ENCODE data around the gene BDH2.
A peak's percentile ranks its signal among the peaks of the same experiment; 100 is the strongest.

The BDH2 gene

GRCh38 chr4:103060453-103061148, 39.0 kb downstream of the BDH2 start:
- H3K27ac Mint-ChIP-seq: no peak overlapping the region
- no peaks in the 10 kb centered on the region for H3K9me3 Mint-ChIP-seq
- peaks cover 63% of the 10 kb centered on the region for H3K36me3 Mint-ChIP-seq
- no peak for ATAC-seq
- H3K4me1 Mint-ChIP-seq: no peaks in the 10 kb centered on the region
- no peak for DNase-seq (ENCODE audit: low spot score in 2 of 2)
- no peak overlapping the region for H3K4me3 Mint-ChIP-seq

- no peak for DNase-seq (ENCODE audit: low spot score in 2 of 2)
- Mint-ChIP-seq H3K4me3 (no peak overlapping the region), H3K9me3 (no peaks in the 10 kb centered on the region), H3K36me3 (peaks cover 41% of the 10 kb centered on the region), H3K27ac (no peak overlapping the region), H3K4me1 (peaks cover 9% of the 10 kb centered on the region)
- no peak for ATAC-seq
These were observed 45.6 kb downstream of the BDH2 start for GRCh38 chr4:103054030-103054429.

- no peak for DNase-seq (ENCODE audit: low spot score in 2 of 2)
- no peak overlapping the region for H3K27ac Mint-ChIP-seq
These were observed 46.9 kb downstream of the BDH2 start for GRCh38 chr4:103052779-103053178.

GRCh38 chr4:103052145-103052544, 47.5 kb downstream of the BDH2 start:
- Mint-ChIP-seq H3K27ac (no peak overlapping the region), H3K4me3 (no peak overlapping the region), H3K4me1 (peaks cover 9% of the 10 kb centered on the region), H3K36me3 (peaks cover 48% of the 10 kb centered on the region), H3K9me3 (no peaks in the 10 kb centered on the region)
- ATAC-seq (no peak), DNase-seq (ENCODE audit: low spot score in 2 of 2) (no peak)

More at GRCh38 chr4:103052779-103053178, 46.9 kb downstream of the BDH2 start:
- H3K4me1 Mint-ChIP-seq: peaks cover 9% of the 10 kb centered on the region
- ATAC-seq: no peak
- peaks cover 43% of the 10 kb centered on the region for H3K36me3 Mint-ChIP-seq
- H3K9me3 Mint-ChIP-seq: no peaks in the 10 kb centered on the region
- H3K4me3 Mint-ChIP-seq: no peak overlapping the region

GRCh38 chr4:103050736-103051436, 48.7 kb downstream of the BDH2 start:
- peaks cover 49% of the 10 kb centered on the region for H3K36me3 Mint-ChIP-seq
- H3K9me3 Mint-ChIP-seq: no peaks in the 10 kb centered on the region
- peaks cover 9% of the 10 kb centered on the region for H3K4me1 Mint-ChIP-seq
- ATAC-seq: peak; percentile 68
- no peak for DNase-seq (ENCODE audit: low spot score in 2 of 2)
- H3K27ac Mint-ChIP-seq: peak overlapping the region; percentile 60
- H3K4me3 Mint-ChIP-seq: no peak overlapping the region

GRCh38 chr4:103046416-103047290, 53.0 kb downstream of the BDH2 start:
- DNase-seq (ENCODE audit: low spot score in 2 of 2) (peak in 1 of 2 donors; percentile 56), ATAC-seq (peak; percentile 88)
- Mint-ChIP-seq H3K4me1 (peaks cover 9% of the 10 kb centered on the region), H3K4me3 (no peak overlapping the region), H3K36me3 (peaks cover 76% of the 10 kb centered on the region), H3K9me3 (no peaks in the 10 kb centered on the region), H3K27ac (no peak overlapping the region)

GRCh38 chr4:103044183-103044582, 55.5 kb downstream of the BDH2 start:
- Mint-ChIP-seq H3K4me1 (no peaks in the 10 kb centered on the region), H3K9me3 (no peaks in the 10 kb centered on the region), H3K4me3 (no peak overlapping the region), H3K27ac (no peak overlapping the region), H3K36me3 (peaks cover 70% of the 10 kb centered on the region)
- DNase-seq (ENCODE audit: low spot score in 2 of 2) (no peak), ATAC-seq (no peak)

- no peaks in the 10 kb centered on the region for H3K4me1 Mint-ChIP-seq
- DNase-seq (ENCODE audit: low spot score in 2 of 2): no peak
- H3K9me3 Mint-ChIP-seq: no peaks in the 10 kb centered on the region
- no peak overlapping the region for H3K27ac Mint-ChIP-seq
- no peak for ATAC-seq
- H3K36me3 Mint-ChIP-seq: peaks cover 13% of the 10 kb centered on the region
- H3K4me3 Mint-ChIP-seq: no peak overlapping the region
These were observed 63.5 kb downstream of the BDH2 start for GRCh38 chr4:103036169-103036568.

- ATAC-seq: peak; percentile 44
These were observed 67.1 kb downstream of the BDH2 start for GRCh38 chr4:103032574-103032973.

GRCh38 chr4:103030791-103031190, 68.8 kb downstream of the BDH2 start:
- no peak for ATAC-seq

More at GRCh38 chr4:103032574-103032973, 67.1 kb downstream of the BDH2 start:
- no peaks in the 10 kb centered on the region for H3K9me3 Mint-ChIP-seq
- DNase-seq (ENCODE audit: low spot score in 2 of 2): no peak
- peaks cover 21% of the 10 kb centered on the region for H3K36me3 Mint-ChIP-seq
- no peak overlapping the region for H3K4me3 Mint-ChIP-seq
- H3K27ac Mint-ChIP-seq: peak overlapping the region; percentile 21
- H3K4me1 Mint-ChIP-seq: no peaks in the 10 kb centered on the region

GRCh38 chr4:103029300-103029699, 70.3 kb downstream of the BDH2 start:
- DNase-seq (ENCODE audit: low spot score in 2 of 2) (no peak), ATAC-seq (no peak)
- Mint-ChIP-seq H3K4me1 (no peaks in the 10 kb centered on the region), H3K9me3 (no peaks in the 10 kb centered on the region), H3K4me3 (no peak overlapping the region), H3K36me3 (peaks cover 30% of the 10 kb centered on the region), H3K27ac (no peak overlapping the region)

More at GRCh38 chr4:103030791-103031190, 68.8 kb downstream of the BDH2 start:
- Mint-ChIP-seq H3K36me3 (peaks cover 20% of the 10 kb centered on the region), H3K27ac (no peak overlapping the region), H3K4me3 (no peak overlapping the region), H3K9me3 (no peaks in the 10 kb centered on the region), H3K4me1 (no peaks in the 10 kb centered on the region)
- no peak for DNase-seq (ENCODE audit: low spot score in 2 of 2)

All from stimulated activated effector memory CD8-positive, alpha-beta T cell treated with anti-CD3 and anti-CD28 coated beads, Interleukin-12 subunit alpha, Interleukin-12 subunit beta, amount 100 ng/mL, for 72 hours (primary cell).